GM10266 (cell line): ENCODE data around the gene UROS.
A peak's percentile ranks its signal among the peaks of the same experiment; 100 is the strongest.

ENCODE experiments used
- DNase-seq: peaks from one replicate; pipeline ENCODE4 v3.0.0; 2012; ENCODE audit errors: extremely low spot score
- CTCF ChIP-seq: IDR thresholded peaks from 2 replicates; pipeline ENCODE4 v1.5.1; 2012; ENCODE audit warnings: mild to moderate bottlenecking, low read depth; ENCODE audit not compliant: control insufficient read depth, insufficient read depth; ENCODE audit errors: missing control alignments

UROS gene

DNA sequence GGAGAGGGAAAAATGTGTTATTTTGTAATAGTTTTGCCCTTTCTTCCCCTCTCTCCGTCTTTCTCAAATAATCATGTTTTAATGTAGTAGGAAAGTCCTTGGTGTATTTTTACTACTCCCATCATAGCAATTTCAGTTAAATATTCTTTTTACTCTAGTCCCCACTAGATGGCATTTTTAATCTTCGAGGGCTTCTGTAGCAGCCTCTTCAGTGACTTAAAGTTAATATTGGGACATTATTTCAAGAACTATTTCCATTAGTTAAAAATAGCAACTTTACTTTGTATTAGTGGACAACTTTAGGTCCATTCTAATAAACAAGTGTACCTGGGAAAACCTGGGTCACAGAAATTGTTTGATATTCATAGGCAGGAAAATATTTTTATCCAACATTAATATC, 80.6 kb downstream of the UROS start:
- DNase-seq, result no peak
- TF ChIP-seq CTCF, result peak; percentile 14

DNA sequence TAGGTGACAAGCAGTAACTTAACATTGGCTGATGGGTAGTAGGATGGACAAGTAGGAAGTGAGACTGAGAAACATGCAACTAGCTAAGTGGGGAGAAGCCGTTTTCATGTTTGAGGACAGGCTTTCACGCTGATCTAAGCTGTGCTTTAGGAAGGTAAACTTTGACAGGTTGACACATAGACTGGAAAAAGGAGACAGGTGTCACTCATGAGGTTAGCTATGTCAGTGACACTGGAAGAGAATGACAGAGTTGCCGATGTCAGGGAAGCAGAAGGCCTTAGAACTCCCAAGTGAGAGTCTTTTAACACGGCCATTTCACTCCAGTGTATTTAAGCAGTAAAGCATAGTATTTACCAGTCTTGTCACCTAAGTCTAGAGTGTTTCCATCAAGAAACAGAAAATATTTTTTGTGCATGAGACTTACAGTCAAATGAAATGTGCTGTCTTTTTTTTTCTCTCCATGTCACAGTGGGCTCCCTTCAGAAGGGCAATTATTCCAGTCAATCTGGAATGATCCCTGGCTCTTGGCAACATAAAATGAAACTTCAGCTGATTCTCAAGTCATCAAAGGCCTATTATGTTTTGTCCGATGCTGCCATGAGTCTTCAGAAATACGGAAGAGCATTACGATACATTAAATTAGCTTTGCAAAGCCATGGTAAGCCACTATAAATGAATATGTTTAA, 82.9 kb downstream of the UROS start:
- no peak for DNase-seq
- no peak for TF ChIP-seq CTCF
